GM21717 (cell line): ENCODE results near the gene PYDC2.
"Not testable (repeated sequence)": the region's sequence is repeated elsewhere in the genome, so short reads cannot be mapped to it uniquely, and the experiment has no call there.

Source experiments
- ATAC-seq: cut with Tn5 transposase; IDR thresholded peaks from one replicate; pipeline ENCODE4 v1.9.1; 2021; ENCODE audit warnings: mild to moderate bottlenecking, moderate library complexity; ENCODE audit not compliant: unreplicated experiment

Gene PYDC2

GRCh38 chr3:191460360-191460759 is 603 bp upstream of the PYDC2 start:
- ATAC-seq = no peak

- ATAC-seq = no peak
Observed at GRCh38 chr3:191470080-191470479, 9.1 kb downstream of the PYDC2 start.

GRCh38 chr3:191470545-191470944 is 9.6 kb downstream of the PYDC2 start:
- ATAC-seq = no peak

GRCh38 chr3:191473661-191474198 is 12.8 kb downstream of the PYDC2 start:
- ATAC-seq = no peak

GRCh38 chr3:191476066-191476772 is 15.3 kb downstream of the PYDC2 start:
- no peak for ATAC-seq

- not testable (repeated sequence) for ATAC-seq
Observed at GRCh38 chr3:191483994-191484393, 23.0 kb downstream of the PYDC2 start.

GRCh38 chr3:191484461-191484860 is 23.5 kb downstream of the PYDC2 start:
- ATAC-seq = no peak

- no peak for ATAC-seq
Observed at GRCh38 chr3:191492601-191493000, 31.6 kb downstream of the PYDC2 start.

GRCh38 chr3:191493336-191493735 is 32.4 kb downstream of the PYDC2 start:
- no peak for ATAC-seq

GRCh38 chr3:191499307-191500080 is 38.5 kb downstream of the PYDC2 start:
- no peak for ATAC-seq

- ATAC-seq = no peak
Observed at GRCh38 chr3:191500892-191501291, 39.9 kb downstream of the PYDC2 start.

GRCh38 chr3:191502583-191502982 is 41.6 kb downstream of the PYDC2 start:
- ATAC-seq = no peak

- no peak for ATAC-seq
Observed at GRCh38 chr3:191509078-191509477, 48.1 kb downstream of the PYDC2 start.
